ENCODE results near the gene SPATS2L.

The SPATS2L gene

DNA sequence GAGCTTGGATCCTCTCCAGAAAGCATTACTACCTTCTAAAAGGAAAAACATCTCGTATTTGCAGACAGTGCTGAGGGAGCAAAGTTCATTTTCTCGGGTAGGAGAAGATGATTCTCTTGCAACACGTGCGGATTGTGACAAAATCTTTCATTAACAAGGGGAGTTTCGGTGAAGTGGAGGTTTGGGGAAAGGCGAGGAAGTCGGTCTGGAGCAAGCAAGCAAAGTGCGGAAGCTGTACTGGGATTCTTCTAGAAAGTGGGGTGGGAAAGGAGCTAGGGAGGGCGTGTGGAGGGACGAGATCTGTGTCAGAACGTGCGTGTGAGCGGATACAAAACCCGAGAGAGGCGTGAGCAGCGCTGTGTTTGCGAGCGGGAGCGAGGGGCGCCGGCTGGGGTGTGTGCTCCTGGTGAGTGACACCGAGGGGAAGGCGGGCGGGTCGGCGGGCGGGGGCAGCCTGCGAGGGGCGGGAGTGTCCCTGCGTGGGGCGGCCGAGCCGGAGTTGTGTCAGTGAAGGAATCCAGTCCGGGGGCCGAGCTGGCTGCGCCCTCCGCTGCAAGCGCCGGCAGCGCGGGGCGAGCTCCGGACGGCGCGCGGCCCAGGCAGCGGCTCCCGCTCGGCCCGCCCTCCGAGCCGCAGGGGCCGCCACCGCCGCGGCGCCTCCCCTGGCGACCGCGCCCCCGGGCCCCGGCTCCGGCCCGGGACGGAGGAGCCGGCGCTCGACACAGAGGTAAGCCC is at the start of gene SPATS2L:
SPATS2L (plus strand) TSS at position 498 of the 735 bp plus-strand sequence. CDS start 82,552 bp downstream, outside the sequence.
- peak; percentile 89 for DNase-seq (ENCODE audit: low read depth)

GRCh38 chr2:200257570-200257969 is 48.9 kb upstream of the SPATS2L start:
- DNase-seq (ENCODE audit: low read depth), result no peak

DNA sequence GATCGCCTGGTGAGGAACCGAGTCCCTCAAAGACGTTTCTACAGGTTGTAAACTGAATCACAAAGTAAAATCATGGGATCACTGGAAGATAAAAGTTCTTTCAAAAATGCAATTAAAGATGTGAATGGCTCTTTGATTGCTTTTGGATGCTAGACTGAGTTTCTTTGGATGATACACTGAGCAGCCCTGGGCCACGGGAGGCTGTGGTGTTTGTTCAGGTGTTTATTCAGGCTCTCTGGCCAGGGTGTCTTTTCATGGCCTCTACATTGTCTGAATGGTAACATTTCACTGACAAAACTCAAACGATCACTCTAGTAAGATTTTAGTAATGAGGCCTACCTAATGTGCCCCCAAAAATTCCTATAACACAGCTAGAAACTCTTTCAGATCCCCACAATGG is 48.4 kb upstream of the SPATS2L start:
- no peak for DNase-seq (ENCODE audit: low read depth)

GRCh38 chr2:200258881-200259576 is 47.5 kb upstream of the SPATS2L start:
- no peak for DNase-seq (ENCODE audit: low read depth)

- no peak for DNase-seq (ENCODE audit: low read depth)
Observed at GRCh38 chr2:200259577-200259957, 46.9 kb upstream of the SPATS2L start.

DNA sequence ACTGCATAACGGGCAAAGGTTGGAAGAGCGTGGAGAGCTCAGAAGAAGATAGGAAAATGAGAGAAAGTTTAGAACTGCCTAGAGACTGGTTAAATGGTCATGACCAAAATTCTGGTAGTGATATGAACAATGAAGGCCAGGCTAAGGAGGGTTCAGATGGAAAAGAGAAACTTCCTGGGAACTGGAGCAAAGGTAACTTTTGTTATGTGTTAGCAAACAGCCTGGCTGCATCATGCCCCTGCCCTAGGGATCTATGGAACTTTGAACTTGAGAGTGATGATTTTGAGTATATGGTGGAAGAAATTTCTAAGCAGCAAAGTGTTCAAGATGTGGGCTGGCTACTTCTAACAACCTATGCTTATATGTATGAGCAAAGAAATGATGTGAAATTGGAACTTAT is 44.4 kb upstream of the SPATS2L start:
- DNase-seq (ENCODE audit: low read depth), result no peak

DNA sequence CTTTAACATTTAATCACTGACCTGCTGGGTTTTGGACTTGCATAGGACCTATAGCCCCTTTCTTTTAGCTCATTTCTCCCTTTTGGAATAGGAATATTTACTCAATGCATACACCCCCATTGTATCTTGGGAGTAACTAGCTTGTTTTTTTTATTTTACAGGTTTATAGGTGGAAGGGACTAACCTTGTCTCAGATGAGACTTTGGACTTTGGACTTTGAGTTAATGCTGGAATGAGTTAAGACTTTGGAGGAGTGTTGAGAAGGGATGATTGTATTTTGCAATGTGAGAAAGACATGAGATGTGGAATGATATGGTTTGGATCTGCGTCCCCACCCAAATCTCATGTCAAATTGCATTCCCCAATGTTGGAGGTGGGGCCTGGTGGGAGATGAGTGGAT is 43.2 kb upstream of the SPATS2L start:
- no peak for DNase-seq (ENCODE audit: low read depth)

DNA sequence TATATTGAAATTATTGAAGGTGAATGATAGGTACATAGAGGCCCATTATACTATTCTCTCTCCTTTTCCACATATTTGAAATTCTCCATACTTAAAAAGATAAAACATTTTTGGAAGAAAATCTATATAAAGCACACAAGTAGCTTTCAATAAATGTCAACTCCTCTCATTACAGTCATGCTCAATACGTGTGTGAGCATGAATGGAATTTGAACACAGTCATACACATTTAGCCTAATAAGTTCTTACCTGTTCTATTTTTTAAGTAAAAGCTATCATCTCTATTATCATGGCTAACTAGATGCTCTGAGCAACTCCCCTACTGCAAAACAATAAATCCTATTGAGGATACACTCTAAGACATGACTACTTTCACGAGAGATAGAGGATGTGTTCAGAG is 41.9 kb upstream of the SPATS2L start:
- no peak for DNase-seq (ENCODE audit: low read depth)

DNA sequence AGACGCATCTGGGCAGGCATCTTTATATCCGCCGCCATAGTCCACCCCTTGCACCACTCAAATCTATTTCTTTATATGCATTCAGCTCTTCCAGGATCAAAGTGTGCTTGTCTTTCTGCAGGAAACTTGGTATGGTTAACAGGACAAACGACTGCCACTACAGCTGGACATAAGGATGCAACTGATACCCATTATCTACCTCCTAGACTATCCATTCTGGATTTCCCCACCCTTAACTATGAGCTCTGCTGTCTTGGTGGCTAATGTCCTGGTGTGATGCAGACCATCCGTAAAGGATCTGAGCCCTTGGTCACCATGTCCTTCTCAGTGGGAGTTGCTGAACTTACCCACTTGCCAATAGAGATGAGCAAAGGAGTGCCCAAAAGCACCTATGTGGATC is 40.1 kb upstream of the SPATS2L start:
- DNase-seq (ENCODE audit: low read depth), result no peak

- no peak for DNase-seq (ENCODE audit: low read depth)
Observed at GRCh38 chr2:200267350-200267749, 39.1 kb upstream of the SPATS2L start.

- DNase-seq (ENCODE audit: low read depth), result no peak
Observed at GRCh38 chr2:200270732-200271131, 35.8 kb upstream of the SPATS2L start.

- no peak for DNase-seq (ENCODE audit: low read depth)
Observed at GRCh38 chr2:200272320-200272719, 34.2 kb upstream of the SPATS2L start.

DNA sequence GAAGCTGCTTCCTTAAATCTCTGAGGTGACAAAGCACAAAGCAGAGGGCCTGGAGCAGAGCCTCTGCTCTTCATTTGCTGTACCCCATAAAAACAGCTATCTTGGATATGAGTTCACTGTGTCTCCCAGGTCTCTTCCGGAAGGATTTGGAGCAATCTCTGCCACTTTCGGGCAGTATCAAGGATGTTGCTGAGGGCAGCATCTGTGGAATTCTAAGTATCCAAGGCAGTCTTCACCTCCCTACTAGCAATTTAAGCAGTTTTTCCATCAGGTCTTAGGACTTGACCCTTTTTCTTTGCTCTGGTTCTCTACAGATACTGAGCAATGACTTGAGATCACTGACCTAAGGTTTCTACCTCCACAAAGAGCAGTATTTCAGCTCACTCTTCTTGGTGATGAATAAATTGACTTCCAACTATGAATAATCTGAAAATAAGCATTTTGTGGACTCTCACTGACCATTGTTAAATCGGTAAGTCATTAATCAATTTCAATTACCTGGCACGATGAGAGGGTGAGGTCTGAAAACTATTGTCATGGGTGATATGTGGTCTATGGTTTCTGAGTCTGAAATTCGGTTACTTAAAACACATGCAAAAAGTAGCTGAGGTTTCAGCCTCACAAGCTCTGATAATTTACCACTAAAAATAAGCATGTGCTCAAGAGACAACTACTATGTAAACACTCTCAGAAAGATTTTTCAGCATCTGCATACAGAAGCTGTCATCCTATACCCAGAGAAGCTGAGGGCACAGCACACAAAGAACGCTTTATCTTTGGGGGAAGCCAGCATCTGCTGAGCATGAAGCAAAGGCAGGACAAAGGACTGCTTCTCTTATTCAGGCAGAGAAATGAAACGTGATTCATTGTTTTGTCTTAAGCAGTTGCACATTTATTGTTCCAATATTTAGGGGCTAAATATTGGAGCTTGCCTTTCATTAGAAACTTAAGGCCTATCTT is 32.1 kb upstream of the SPATS2L start:
- no peak for DNase-seq (ENCODE audit: low read depth)

- no peak for DNase-seq (ENCODE audit: low read depth)
Observed at GRCh38 chr2:200275295-200276013, 31.0 kb upstream of the SPATS2L start.

GRCh38 chr2:200276472-200276871 is 30.0 kb upstream of the SPATS2L start:
- no peak for DNase-seq (ENCODE audit: low read depth)

DNA sequence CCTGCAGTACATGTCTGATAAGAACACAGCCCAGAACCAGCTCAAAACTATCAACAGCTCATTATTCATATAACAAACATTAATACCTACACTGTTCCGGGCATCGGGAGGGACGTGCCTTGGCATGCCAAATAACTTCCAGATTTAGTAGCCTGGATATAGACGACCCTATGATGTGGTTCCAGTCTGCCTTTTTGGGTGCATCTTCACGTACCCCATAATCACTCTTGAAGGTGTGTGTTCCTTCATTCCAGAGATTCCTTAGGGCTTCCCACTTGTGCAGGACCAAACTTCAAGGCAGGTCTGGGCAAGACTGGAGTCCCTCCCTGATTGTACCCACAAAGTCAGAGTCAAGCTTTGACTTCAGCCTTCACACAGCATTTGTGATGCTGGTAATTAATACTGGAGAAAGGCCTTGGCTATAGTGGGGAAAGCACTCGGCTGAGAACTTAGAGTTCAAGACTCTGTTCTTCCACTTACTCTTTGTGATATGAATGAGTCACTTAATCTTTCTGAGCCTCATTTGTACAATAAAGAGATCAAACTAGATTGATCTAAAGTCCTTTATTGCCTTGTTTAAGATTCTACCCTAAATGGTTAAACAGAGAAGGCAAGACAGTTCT is 27.7 kb upstream of the SPATS2L start:
- DNase-seq (ENCODE audit: low read depth), result no peak

DNA sequence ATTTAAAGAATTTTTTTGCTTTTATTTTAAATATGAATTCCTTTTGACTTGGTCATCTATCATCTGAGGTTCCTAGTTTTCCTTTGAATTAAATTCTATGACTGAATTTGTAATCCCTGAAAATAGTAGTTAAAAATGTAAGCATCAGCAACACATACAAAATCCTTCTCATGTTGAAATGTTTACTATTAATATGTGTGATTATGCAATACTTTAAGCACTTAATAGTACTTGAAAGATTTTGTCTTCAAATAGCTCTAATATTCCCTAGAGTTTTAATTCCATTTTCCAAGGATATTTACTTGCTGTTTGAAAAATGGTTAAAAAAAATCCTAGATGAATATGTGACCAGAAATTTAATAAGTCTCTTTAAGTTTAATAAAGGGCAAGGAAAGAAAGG is 26.6 kb upstream of the SPATS2L start:
- DNase-seq (ENCODE audit: low read depth), result no peak

DNA sequence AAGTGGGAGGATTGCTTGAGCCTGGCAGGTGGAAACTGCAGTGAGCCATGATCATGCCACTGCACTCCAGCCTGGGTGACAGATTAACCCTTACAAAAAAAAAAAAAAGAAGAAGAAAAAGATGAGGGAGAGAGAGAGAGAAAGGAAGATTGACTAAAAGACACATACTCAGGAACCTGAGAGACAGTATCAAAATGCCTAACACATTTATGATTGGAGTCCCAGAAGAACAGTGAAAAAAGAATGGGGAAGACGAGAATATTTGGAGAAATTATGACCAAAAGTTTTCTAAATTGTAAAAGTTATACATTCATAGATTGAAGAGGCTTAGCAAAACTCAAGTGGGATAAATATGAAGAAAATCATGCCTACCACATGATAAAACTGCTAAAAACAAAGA is 19.9 kb upstream of the SPATS2L start:
- no peak for DNase-seq (ENCODE audit: low read depth)

DNA sequence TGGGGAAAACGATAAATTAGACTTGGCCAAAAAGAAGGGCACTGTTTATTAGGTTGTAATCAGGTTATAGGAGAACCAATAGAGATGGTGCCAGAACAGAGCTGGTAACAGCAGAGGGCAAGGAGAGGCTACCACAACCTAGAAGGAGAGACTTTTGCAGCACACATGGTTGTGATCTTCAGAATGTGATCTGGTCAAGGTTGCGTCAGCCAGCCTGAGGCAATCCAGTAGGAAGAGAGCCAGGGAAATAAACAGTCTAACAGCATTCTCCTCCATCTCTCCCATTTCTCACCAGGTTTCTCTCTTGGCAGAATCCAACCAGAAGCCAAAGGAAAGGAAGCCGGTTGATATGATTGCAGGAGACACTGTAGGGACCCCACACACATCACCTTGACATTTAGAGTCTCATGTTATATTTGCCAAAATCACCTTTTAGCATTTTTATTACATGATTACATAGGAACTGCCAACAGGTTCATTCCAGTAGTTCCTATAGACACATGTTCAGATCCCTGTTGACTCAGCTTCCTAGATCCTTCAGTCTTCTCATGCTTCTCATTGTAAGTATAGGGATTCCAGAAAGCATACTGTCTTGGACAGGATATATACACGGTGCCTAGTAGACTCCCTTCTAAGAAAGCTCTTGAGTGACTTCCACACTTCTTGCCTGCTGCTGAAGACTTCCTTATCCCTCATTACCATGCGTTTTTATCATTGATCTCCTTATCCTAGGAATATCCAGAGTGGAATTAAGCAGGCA is 17.6 kb upstream of the SPATS2L start:
- peak; percentile 92 for DNase-seq (ENCODE audit: low read depth)

DNA sequence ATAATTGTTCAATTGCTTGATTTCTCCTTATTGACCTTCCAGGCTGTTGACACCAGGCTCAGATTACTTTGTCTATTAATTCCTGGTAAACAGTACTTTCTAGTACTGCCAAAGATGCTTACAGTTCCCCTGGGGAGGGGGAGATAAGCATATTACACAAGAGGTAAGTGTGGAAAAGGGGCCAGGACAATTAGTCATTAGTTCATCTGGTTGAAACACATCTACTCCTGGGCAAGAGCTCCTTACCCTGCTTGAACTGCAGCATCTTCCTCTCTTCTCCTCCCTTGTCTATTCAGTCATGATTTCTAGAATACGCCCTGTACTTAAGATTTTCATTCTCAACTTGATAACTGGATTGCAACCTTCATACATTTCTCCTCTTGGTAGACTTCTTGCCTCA is 10.4 kb upstream of the SPATS2L start:
- no peak for DNase-seq (ENCODE audit: low read depth)

GRCh38 chr2:200297100-200297499 is 9.4 kb upstream of the SPATS2L start:
- no peak for DNase-seq (ENCODE audit: low read depth)

Data from EH (cell line).